ENCODE results near the gene UAP1L1. TPM values are rescaled to one million over a fixed set of nuclear protein-coding genes. Genes with fewer than 3 reads are reported as not detected.

Gene UAP1L1
- total and polyA plus RNA-seq, 2 of the 8 experiments (the other 6 are each of a cell fraction or from before 2014, with no cell fraction given): 2.0 to 5.4 TPM

GRCh38 chr9:137046088-137046787, 31.1 kb upstream of the UAP1L1 start, which contains the start of gene NPDC1:
TSS of gene NPDC1 (minus strand) at chr9:137046177. CDS start at chr9:137045989, 188 bp downstream.
- Histone ChIP-seq H4K91ac (replicated peaks; ENCODE audit: insufficient read length, low read length) (peak within 1 kb of the TSS; percentile 54), H3K23me2 (ENCODE audit: low read depth, low read length) (peaks cover 12% of the 10 kb centered on the region; the same call in 1 of the 2 replicates), H3K4me1 (replicated peaks in 1 of 4; ENCODE audit: control insufficient read depth in 3 of 4, insufficient read depth in 4 of 4, low read length in 3 of 4) (peaks cover 3 to 14% (median 8%) of the 10 kb centered on the region in 4 experiments; a peak in 6 of 7 replicates), H3K27me3 (replicated peaks in 1 of 4; ENCODE audit: control insufficient read depth in 3 of 4, extremely low read depth in 1 of 4, insufficient read depth in 3 of 4, low read length in 3 of 4) (peaks cover 17 to 51% (median 37%) of the 10 kb centered on the region in 4 experiments), H2BK20ac (ENCODE audit: low read length) (no peak within 1 kb of the TSS), H4K20me1 (replicated peaks in 1 of 2; ENCODE audit: control insufficient read depth in 1 of 2, insufficient read depth in 2 of 2, low read length in 2 of 2) (peaks cover 8 to 26% of the 10 kb centered on the region in 2 experiments), H3K4ac (replicated peaks; ENCODE audit: insufficient read length, low read depth, low read length) (no peak within 1 kb of the TSS), H3K27ac (ENCODE audit: low read depth, low read length) (no peak within 1 kb of the TSS), H3K79me1 (ENCODE audit: low read depth, low read length) (peaks cover 9% of the 10 kb centered on the region), H3K4me2 (ENCODE audit: insufficient read depth in 1 of 2, low read depth in 2 of 2, low read length in 2 of 2) (peak within 1 kb of the TSS; percentile 34 to 99), H4K8ac (ENCODE audit: extremely low read depth, insufficient read depth, low read length) (peak within 1 kb of the TSS; percentile 79; the same call in 1 of the 2 replicates), H2BK5ac (ENCODE audit: low read depth, low read length) (no peak within 1 kb of the TSS), H3K9me3 (ENCODE audit: insufficient read depth in 2 of 2, low read depth in 1 of 2, low read length in 1 of 2) (no peaks in the 10 kb centered on the region), H3K23ac (ENCODE audit: insufficient read length) (no peak within 1 kb of the TSS), H3K56ac (replicated peaks; ENCODE audit: insufficient read length, low read depth, low read length) (no peak within 1 kb of the TSS), H3K4me3 (ENCODE audit: extremely low read depth in 1 of 4, insufficient read depth in 2 of 4, low read depth in 3 of 4, low read length in 4 of 4) (peak within 1 kb of the TSS; percentile 38 to 62 (median 56)), H2AFZ (ENCODE audit: low read length) (no peak within 1 kb of the TSS), H3K36me3 (ENCODE audit: control insufficient read depth in 2 of 4, insufficient read depth in 4 of 4, low read length in 3 of 4) (no peaks in the 10 kb centered on the region), H3K79me2 (ENCODE audit: control insufficient read depth in 1 of 2, insufficient read depth in 2 of 2, low read length in 2 of 2) (peaks cover 0 to 4% of the 10 kb centered on the region in 2 experiments; a peak in 1 of 4 replicates), H3K14ac (ENCODE audit: insufficient read length) (no peak within 1 kb of the TSS), H3K18ac (ENCODE audit: extremely low read depth, low read length) (peak within 1 kb of the TSS; percentile 7), H2BK15ac (ENCODE audit: low read length) (no peak within 1 kb of the TSS), H3K9ac (replicated peaks in 1 of 4; ENCODE audit: extremely low read depth in 1 of 4, low read depth in 3 of 4, low read length in 3 of 4) (peak within 1 kb of the TSS in 1 of 4 experiments; percentile 71; a peak in 4 of 7 replicates), H2BK12ac (ENCODE audit: low read depth, low read length) (peak within 1 kb of the TSS; percentile 17; the same call in 1 of the 2 replicates), H2BK120ac (replicated peaks; ENCODE audit: low read depth, low read length) (no peak within 1 kb of the TSS), H4K5ac (ENCODE audit: insufficient read length, low read depth, low read length) (peak within 1 kb of the TSS; percentile 42), H2AK5ac (ENCODE audit: low read depth, low read length) (no peak within 1 kb of the TSS)
- CTCF ChIA-PET (ENCODE audit: partially characterized antibody): interaction anchor here (0.5 to 7.6 kb wide), 34 partner anchors 8 to 296 kb away, joined by 3 to 291 read pairs (median 4); partner anchors contain the start of genes ABCA2, FUT7, MAN1B1 and RNF224
- DNase-seq (ENCODE audit: low read depth in 1 of 2, low spot score in 2 of 2) (peak; percentile 59 to 99), FAIRE-seq (no peak)
- 2% methylated on average over 46 of the region's 57 CpGs; no CpG with 5 or more reads in 1 of the 2 experiments for whole genome bisulfite sequencing, 2 experiments (ENCODE audit: extremely low coverage in 1 of 2, insufficient coverage in 1 of 2, insufficient read length in 1 of 2, insufficient replicate concordance in 2 of 2, low coverage in 1 of 2, low lambda C conversion rate in 2 of 2, missing lambda C conversion rate in 1 of 2)
- POLR2A ChIA-PET (ENCODE audit: partially characterized antibody): interaction anchor here (0.6 to 1.6 kb wide), 6 partner anchors 10 to 198 kb away, joined by 3 to 4 read pairs (median 3); partner anchors contain the start of gene MAN1B1
- TF ChIP-seq TEAD4 (IDR thresholded peaks at IDR 0.05; ENCODE audit: low read depth, low read length) (peak; percentile 21; the same call in 1 of the 2 replicates), CBX8 (IDR thresholded peaks at IDR 0.05; ENCODE audit: borderline replicate concordance, low read depth, low read length) (no peak), CHD2 (IDR thresholded peaks at IDR 0.05; ENCODE audit: low read length) (0 out of 2 replicates have a peak, but pooled peaks have one; percentile 34), GABPA (IDR thresholded peaks at IDR 0.05; ENCODE audit: borderline replicate concordance, insufficient read depth, low read length) (peak; percentile 53; the same call in 1 of the 2 replicates), TCF12 (IDR thresholded peaks at IDR 0.05; ENCODE audit: low read depth, low read length) (0 out of 2 replicates have a peak, but pooled peaks have one; percentile 58), YY1 (IDR thresholded peaks at IDR 0.05; ENCODE audit: low read depth, low read length) (peak; percentile 65; the same call in 1 of the 2 replicates), EP300 (IDR thresholded peaks at IDR 0.05; ENCODE audit: borderline replicate concordance in 1 of 2, low read depth in 2 of 2, low read length in 2 of 2) (peak in 1 of 2 experiments; percentile 56; a peak in 1 of 3 replicates), TAF1 (IDR thresholded peaks at IDR 0.05; ENCODE audit: low read depth, low read length) (0 out of 2 replicates have a peak, but pooled peaks have one; percentile 6), KDM4A (IDR thresholded peaks at IDR 0.05; ENCODE audit: low read depth, low read length, severe bottlenecking) (peak; percentile 96), ATF3 (IDR thresholded peaks at IDR 0.05; ENCODE audit: insufficient read depth, low read depth, low read length) (no peak)
